ENCODE data around the gene MAEA.
A peak's percentile ranks its signal among the peaks of the same experiment; 100 is the strongest.

The MAEA gene

GRCh38 chr4:1283711-1284110 lies 6.0 kb upstream of the MAEA start:
- DNase-seq: no peak
- Histone ChIP-seq H3K27me3 (ENCODE audit: insufficient read depth, low read depth, severe bottlenecking) (no peaks in the 10 kb centered on the region), H3K27ac (no peak overlapping the region), H3K4me3 (ENCODE audit: low read depth, low read length) (no peak overlapping the region), H3K9me3 (ENCODE audit: severe bottlenecking) (peaks cover 7% of the 10 kb centered on the region), H3K36me3 (no peaks in the 10 kb centered on the region)
- TF ChIP-seq CTCF (IDR thresholded peaks at IDR 0.05; ENCODE audit: low read depth, low read length): no peak

- Histone ChIP-seq H3K4me3 (ENCODE audit: low read depth, low read length) (no peak overlapping the region), H3K9me3 (ENCODE audit: severe bottlenecking) (peaks cover 7% of the 10 kb centered on the region), H3K27ac (no peak overlapping the region), H3K36me3 (no peaks in the 10 kb centered on the region), H3K27me3 (ENCODE audit: insufficient read depth, low read depth, severe bottlenecking) (no peaks in the 10 kb centered on the region)
- DNase-seq: no peak
- TF ChIP-seq CTCF (IDR thresholded peaks at IDR 0.05; ENCODE audit: low read depth, low read length): no peak
Measured at GRCh38 chr4:1285151-1285789, 4.4 kb upstream of the MAEA start.

- Histone ChIP-seq H3K27me3 (ENCODE audit: insufficient read depth, low read depth, severe bottlenecking) (no peaks in the 10 kb centered on the region), H3K36me3 (peaks cover 3% of the 10 kb centered on the region), H3K27ac (no peak overlapping the region), H3K9me3 (ENCODE audit: severe bottlenecking) (peaks cover 7% of the 10 kb centered on the region), H3K4me3 (ENCODE audit: low read depth, low read length) (no peak overlapping the region)
- peak; percentile 83 for DNase-seq
- TF ChIP-seq CTCF (IDR thresholded peaks at IDR 0.05; ENCODE audit: low read depth, low read length): peak; percentile 76
Measured at GRCh38 chr4:1285790-1286553, 3.7 kb upstream of the MAEA start.

GRCh38 chr4:1288786-1289185 lies 905 bp upstream of the MAEA start:
- Histone ChIP-seq H3K27ac (peak overlapping the region; percentile 89), H3K36me3 (peaks cover 29% of the 10 kb centered on the region), H3K4me3 (ENCODE audit: low read depth, low read length) (peak overlapping the region; percentile 86), H3K9me3 (ENCODE audit: severe bottlenecking) (peaks cover 7% of the 10 kb centered on the region), H3K27me3 (ENCODE audit: insufficient read depth, low read depth, severe bottlenecking) (no peaks in the 10 kb centered on the region)
- TF ChIP-seq CTCF (IDR thresholded peaks at IDR 0.05; ENCODE audit: low read depth, low read length): no peak
- no peak for DNase-seq

GRCh38 chr4:1290165-1290977 lies 680 bp downstream of the MAEA start:
- no peak for DNase-seq
- H3K27me3 ChIP-seq (ENCODE audit: insufficient read depth, low read depth, severe bottlenecking): no peaks in the 10 kb centered on the region
- peaks cover 7% of the 10 kb centered on the region for H3K9me3 ChIP-seq (ENCODE audit: severe bottlenecking)
- peak overlapping the region; percentile 89 for H3K27ac ChIP-seq
- TF ChIP-seq CTCF (IDR thresholded peaks at IDR 0.05; ENCODE audit: low read depth, low read length): no peak
- peaks cover 39% of the 10 kb centered on the region for H3K36me3 ChIP-seq
- peak overlapping the region; percentile 86 for H3K4me3 ChIP-seq (ENCODE audit: low read depth, low read length)

Measured in WERI-Rb-1 (cell line).